Superior temporal gyrus (tissue), 1 donor: ENCODE data around the gene TSPAN31.

Experiments used
- DNase-seq: peaks from one replicate; pipeline ENCODE4 v3.0.0-alpha.2; 2016; ENCODE audit errors: extremely low spot score

Gene TSPAN31

DNA sequence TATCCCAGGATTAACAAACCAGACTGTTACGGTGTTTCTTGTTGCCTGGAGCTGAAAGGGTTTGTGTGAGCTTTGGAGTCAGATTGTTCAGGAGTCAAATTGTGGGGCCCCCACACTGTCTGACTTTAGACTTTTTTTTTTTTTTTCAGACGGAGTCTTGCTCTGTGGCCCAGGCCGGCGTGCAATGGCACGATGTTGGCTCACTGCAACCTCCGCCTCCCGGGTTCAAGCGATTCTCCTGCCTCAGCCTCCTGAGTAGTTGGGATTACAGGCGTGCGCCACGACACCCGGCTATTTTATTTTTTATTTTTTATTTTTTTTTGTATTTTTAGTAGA lies 38.6 kb downstream of the TSPAN31 start:
- no peak for DNase-seq

DNA sequence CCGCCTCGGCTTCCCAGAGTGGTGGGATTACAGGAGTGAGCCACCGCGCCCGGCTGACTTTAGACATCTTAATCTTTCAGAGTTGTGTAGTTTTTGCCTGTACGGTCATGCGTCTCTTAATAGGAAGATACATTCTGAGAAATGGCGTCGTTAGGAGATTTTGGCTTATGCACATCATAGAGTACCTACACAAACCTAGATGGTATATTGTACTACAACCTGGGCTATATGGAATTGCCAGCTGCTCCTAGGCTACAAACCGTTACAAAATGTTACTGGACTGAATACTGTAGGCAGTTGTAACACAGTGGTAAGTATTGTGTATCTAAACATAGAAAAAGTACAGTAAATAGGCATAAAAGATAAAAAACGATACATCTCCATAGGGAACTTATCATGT lies 39.0 kb downstream of the TSPAN31 start:
- DNase-seq, result no peak

DNA sequence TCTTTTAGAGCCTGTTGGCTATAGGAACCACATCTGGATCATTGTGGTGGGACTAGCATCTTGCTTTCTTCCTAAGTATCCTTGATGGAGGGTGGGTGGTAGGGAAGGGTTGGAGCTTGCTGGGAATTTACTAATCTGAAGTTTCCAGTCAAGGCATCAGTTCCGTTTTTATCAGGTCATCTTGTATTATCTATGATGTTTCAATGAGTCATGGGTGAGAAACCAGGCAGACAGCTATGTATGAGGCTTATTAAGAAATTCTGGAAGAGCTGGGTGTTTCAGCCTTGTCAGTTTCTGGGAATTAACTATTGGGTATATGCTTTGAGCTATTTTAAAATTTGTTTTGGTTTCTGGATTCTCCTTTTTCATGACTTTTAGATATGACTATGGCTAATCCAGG lies 49.1 kb downstream of the TSPAN31 start:
- no peak for DNase-seq

DNA sequence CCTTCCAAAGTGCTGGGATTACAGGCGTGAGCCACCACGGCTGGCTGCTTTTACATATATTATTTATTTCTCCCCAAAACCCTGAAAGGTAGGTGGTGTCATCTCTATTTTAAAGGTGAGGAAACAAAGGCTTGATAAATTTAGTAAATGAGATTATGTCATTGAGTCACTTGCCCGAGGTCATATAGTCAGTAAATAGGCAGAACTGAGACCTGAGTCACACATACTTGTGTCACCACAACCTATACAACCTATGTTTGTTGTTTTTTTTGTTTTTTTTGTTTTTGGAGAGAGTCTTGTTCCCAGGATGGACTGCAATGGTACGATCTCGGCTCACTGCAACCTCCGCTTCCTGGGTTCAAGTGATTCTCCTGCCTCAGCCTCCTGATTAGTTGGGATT lies 50.5 kb downstream of the TSPAN31 start:
- no peak for DNase-seq

DNA sequence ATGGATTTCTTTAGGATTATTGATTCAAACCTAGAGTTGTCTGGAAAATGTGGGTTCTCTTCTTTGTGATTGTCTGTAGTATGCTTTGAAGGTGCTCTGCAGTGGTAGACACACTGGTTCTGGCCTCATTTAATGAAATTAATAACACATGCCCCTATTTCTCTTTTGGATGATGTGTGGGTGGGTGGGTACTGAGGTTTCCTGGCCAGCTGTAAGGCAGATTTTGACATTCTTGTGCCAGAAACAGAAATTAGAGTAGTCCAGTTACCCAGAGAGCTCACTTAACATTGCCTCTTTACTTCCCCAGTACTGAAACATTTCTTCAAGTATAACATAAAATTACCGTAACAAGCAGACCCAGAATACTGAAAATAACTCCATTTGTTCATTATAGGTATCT lies 52.2 kb downstream of the TSPAN31 start:
- DNase-seq, result no peak

DNA sequence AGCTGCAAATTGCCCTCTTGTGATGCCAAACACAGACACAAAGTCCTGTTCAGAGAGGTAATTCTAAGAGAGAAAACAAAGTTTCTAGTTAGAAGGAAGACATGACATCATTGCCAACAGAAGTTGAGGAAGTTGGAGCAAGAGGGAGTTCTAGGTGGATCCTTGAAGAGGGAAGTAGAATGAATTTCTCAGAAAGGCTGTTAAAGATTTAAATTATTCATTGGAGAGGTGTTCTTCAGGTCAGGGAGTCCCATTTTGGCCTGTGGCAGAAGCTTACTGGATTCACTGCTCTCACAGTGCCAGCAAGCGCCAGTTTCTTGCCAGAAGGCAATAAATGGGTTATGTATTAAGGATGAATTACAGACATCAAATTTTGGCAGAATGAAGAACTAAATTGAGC lies 53.1 kb downstream of the TSPAN31 start:
- DNase-seq, result no peak
